ENCODE results near the gene SLFN5.
"Not testable (repeated sequence)": the region's sequence is repeated elsewhere in the genome, so short reads cannot be mapped to it uniquely, and the experiment has no call there.

Gene SLFN5

DNA sequence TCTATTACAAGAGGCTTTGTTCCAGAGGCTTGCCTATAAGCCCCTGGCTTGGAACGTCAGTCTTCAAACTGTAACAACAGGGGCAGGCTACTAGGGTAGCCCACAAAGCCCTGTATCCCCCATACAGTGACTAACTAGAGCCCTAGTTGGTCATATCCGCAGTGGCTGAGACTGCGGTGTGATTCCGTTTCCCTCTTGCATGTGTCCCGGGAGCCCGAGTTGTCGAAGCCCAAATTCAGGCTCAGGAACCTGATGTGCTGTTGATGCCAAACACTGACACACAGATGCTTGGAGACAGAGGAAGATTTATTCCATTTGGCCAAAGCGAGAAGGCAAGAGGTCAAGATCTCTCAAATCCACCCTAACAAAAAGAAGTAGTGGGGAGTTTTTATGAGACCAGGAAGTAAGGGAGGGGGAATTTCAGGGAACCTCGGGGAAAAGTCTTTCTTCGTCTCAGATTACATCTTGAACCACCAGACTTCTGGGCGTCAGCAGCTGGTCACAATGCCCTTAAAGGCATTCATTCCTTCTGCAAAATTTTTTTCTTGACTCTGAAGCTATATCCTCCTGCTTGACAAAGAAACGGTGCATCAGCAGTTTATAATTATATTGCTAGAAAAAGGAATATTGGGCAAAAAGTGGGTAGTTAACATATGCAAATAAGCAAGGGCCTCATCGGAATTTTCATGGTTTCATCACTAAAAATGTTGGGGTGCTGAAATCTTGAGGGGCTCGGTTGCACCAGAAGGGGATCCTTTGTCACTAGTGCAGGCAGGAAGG, 879 bp downstream of the SLFN5 start:
- no peak for DNase-seq

DNA sequence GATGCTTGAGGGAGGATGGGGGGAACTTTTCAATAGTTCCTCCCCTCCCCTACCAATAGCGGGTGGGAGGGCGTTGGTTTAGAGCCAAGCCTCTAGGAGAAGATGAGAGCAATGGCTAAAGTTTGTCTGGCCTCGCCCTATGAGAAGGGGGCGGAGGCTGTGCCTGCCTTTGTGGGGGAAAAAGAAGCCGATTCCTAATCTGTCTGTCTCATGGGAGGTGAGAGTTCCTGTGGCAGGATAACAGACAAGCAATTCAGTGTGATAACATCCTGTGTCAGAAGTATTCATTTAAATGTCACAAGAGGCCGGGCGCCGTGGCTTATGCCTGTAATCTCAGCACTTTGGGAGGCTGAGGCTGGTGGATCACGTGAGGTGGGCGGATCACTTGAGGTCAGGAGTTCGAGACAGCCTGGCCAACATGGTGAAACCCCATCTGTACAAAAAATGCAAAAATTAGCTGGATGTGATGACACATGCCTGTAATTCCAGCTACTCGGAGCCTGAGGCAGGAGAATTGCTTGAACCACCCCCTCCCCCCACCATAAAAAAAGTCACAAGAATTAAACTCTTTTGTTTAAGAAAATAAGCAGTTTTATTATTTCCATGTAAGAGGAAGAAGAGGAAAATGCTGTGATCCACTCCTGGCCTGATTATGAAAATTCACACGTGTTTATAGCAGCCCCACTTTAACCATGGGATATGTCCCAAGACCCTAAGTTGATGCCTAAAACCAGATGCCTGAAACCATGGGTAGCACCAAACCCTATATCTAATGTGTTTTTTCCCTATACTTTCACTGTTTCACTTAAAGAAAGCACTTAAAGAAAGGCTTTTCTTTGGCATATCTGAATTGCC, 1.7 kb downstream of the SLFN5 start:
- no peak for DNase-seq

DNA sequence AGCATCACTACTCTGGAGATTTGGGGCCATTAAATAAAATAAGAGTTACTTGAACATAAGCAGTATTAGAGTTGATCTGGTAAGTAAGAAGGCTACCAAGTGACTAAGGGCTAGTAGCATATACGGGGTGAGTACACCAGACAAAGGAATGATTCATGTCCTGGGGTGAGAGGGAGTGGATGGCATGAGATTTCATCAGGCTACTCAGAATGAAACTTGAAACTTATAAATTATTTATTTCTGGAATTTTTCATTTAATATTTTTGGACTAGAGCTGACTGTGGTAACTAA, 2.3 kb downstream of the SLFN5 start:
- no peak for DNase-seq

DNA sequence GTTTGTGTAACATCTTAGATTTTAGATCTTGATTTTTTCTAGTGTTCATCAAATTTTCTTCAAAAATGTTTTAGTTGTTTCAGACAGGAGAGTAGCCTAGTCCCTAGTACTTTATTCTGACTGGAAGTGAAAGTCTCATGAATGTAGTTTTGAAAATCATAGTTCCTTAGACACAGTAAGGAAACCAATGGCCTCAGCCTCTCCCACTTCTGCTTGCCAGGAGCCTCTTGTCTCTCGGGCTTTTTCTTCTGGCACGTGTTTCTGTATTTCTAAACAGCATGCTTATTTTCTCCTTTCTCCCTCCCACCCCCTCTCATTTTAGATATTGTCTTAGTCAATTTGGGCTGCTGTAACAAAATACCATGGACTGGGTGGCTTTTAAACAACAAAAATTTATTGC, 9.8 kb downstream of the SLFN5 start:
- no peak for DNase-seq

DNA sequence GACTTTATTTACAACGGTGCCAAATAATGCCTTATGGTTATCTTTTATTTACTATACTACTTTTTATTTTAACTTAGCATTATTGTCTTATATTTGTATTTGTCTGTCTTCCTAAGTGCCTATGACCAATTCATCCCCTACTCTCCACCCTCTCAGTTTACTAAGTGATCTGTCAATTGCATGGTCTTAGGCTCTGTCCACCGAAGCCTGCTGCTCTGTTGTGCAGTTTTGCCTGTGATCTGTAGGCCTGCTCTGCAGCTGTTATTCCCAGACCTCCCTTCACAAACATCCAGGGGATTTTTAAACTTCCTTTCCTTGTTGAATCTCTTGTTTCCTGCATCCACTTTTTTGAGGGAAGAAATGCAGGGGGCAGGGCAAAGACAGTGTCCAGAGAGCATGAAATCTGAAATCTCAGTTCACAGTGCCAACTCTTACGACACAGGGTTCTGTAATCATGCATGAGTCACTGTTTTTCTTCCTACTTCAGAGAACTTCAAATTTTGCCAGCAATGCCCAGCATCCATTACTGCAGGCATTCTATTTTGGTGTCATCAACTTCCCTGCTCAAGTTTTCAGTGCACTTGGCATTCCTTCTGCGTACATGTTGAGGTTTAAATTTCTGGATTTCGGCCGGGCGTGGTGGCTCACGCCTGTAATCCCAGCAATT, 11.4 kb downstream of the SLFN5 start:
- DNase-seq: no peak

DNA sequence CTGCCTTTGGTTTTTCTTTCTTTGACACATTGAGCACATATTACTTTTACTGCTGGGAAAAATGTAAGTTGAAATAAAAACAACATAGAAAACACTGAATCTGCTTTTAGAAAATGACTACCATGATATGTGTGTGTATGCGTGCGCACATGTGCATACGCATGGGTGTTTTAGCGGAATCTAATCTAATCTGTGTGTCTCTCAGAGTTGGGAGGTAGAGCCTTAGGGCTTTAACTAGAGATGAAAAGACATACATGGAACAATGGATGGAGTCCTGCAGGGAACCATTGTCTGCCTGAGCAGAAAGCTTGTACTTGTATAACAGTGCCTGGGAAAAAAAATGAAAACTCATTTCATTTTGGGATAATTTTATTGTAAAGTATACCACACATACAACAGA, 12.4 kb downstream of the SLFN5 start:
- no peak for DNase-seq

DNA sequence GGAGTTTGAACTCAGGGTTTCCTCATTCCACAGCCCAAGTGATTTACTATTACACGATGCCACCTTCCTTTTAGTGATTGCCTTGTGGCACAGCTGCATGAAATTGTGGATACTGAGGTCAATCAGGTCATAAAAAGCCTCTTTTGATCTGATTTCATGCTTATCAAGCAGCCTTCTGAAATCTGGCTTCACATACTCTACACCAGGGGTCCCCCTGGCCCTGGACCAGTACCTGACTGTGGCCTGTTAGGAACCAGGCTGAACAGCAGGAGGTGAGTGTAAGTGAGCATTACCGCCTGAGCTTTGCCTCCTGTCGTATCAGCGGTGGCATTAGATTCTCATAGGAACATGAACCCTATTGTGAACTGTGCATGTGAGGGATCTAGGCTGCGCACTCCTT, 13.8 kb downstream of the SLFN5 start:
- DNase-seq: no peak

DNA sequence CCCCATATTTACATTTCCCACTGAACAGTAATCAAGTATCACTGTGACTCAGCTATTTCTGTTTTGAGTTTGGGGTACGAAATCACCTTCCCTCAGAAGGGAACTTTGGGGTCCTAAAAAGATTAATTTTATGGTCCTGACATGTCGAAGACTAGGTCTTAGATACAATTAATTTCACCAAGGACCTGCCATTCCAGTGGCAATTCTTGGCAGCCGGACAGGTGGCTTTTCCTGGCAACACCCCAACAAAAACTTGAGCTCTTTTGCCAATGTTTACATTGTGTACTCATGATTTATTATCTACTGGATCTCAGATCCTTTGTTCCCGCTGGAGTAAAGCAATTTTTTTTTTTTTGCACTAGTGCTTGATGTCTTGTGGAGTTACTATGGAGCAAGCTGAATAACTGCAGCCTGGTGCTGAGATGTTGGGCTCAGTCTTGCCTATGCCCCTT, 14.4 kb downstream of the SLFN5 start:
- no peak for DNase-seq

DNA sequence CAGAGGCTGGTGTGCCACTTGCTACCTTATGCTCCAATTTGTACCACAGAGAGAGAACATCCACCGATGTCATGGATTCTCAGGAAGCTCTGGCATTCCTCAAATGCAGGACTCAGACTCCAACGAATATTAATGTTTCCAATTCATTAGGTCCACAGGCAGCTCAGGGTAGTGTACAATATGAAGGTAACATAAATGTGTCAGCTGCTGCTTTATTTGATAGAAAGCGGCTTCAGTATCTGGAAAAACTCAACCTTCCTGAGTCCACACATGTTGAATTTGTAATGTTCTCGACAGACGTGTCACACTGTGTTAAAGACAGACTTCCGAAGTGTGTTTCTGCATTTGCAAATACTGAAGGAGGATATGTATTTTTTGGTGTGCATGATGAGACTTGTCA, 16.1 kb downstream of the SLFN5 start:
- no peak for DNase-seq

DNA sequence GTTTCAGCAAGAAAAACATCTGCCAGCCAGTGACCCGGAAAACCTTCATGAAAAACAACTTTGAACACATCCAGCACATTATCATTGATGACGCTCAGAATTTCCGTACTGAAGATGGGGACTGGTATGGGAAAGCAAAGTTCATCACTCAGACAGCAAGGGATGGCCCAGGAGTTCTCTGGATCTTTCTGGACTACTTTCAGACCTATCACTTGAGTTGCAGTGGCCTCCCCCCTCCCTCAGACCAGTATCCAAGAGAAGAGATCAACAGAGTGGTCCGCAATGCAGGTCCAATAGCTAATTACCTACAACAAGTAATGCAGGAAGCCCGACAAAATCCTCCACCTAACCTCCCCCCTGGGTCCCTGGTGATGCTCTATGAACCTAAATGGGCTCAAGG, 22.2 kb downstream of the SLFN5 start:
- no peak for DNase-seq

DNA sequence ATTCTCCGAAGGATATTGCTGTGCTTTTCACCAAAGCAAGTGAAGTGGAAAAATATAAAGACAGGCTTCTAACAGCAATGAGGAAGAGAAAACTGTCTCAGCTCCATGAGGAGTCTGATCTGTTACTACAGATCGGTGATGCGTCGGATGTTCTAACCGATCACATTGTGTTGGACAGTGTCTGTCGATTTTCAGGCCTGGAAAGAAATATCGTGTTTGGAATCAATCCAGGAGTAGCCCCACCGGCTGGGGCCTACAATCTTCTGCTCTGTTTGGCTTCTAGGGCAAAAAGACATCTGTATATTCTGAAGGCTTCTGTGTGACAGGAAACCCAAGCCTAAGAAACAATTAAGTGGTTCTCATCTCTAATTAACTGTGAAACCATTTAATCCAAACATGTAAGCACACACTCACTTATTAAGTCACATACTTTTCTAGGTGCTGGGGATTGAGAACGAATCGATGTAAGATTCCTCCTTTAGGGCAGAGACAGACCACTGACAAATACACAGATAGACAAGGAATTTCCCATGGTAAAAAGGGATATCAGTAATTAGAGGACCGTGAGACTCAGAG, 22.8 kb downstream of the SLFN5 start:
- DNase-seq: no peak

DNA sequence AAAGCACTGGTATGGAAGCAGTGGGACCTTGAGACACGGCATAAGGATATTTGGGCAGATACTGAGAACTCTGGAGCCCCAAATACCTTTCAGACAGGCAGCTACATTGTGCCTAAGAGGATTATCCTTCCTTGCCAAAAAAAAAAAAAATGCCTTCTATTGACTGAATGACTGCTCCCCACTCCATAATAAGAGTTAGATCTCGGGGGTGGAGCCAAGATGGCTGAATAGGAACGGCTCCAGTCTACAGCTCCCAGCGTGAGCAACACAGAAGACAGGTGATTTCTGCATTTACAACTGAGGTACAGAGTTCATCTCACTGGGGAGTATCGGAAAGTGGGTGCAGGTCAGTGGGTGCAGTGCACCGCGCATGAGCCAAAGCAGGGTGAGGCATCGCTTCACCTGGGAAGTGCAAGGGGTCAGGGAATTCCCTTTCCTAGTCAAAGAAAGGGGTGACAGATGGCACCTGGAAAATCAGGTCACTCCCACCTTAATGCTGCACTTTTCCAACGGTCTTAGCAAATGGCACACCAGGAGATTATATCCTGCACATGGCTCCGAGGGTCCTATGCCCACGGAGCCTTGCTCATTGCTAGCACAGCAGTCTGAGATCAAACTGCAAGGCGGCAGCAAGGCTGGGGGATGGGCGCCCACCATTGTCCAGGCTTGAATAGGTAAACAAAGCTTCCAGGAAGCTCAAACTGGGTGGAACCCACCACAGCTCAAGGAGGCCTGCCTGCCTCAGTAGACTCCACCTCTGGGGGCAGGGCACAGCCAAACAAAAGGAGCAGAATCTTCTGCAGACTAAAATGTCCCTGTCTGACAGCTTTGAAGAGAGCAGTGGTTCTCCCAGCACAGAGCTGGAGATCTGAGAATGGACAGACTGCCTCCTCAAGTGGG, 31.5 kb downstream of the SLFN5 start:
- not testable (repeated sequence) for DNase-seq

DNA sequence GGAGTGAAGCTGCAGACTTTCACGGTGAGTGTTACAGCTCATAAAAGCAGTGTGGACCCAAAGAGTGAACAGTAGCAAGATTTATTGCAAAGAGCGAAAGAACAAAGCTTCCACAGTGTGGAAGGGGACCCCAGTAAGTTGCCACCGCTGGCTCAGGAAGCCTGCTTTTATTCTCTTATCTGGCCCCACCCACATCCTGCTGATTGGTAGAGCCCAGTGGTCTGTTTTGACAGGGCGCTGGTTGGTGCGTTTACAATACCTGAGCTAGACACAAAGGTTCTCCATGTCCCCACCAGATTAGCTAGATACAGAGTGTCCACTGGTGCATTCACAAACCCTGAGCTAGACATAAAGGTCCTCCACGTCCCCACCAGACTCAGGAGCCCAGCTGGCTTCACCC, 35.6 kb downstream of the SLFN5 start:
- not testable (repeated sequence) for DNase-seq

DNA sequence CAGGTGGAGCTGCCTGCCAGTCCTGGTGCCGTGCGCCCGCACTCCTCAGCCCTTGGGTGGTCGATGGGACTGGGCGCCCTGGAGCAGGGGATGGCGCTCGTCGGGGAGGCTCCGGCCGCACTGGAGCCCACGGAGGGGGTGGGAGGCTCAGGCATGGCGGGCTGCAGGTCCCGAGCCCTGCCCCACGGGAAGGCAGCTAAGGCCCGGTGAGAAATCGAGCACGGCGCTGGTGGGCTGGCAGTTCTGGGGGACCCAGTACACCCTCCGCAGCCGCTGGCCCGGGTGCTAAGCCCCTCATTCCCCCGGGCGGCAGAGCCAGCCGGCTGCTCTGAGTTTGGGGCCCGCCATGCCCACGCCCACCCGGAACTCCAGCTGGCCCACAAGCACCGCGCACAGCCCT, 36.0 kb downstream of the SLFN5 start:
- not testable (repeated sequence) for DNase-seq

DNA sequence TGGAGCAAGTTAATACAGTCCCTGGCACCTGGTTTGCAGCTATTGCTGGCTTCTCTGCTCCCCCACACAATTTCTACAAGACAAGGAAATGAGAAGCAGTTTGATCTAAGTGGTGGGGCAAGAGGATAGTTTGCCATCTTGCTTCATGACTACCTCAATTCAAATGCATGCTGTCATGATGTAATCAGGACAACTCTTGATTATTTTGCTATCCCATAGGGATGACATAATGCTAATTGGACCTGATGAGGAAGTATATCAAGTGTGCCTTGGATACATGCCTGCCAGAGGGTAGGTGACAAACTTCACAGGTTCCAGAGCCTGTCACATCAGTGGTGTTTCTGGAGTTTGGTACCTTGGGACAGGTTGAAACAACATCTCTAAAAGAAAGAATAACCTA, 40.9 kb downstream of the SLFN5 start:
- no peak for DNase-seq

DNA sequence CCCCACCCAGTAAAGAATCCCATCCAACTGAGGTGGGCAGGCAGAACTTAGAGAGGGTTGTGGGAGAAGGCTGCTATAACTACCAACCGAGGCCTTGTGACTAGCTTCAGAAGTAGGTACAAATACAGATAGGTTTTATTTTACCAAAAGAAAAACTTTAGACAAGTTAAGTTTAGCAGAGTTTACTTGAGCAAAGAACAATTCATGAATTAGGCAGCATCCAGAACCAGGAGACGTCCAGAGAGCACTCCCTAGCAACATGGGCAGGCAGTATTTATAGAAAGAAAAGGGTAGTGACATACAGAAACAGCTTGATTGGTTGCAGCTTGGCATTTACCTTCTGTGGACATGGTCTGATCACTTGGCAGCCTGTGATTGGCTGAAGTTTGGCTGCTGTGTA, 42.1 kb downstream of the SLFN5 start:
- DNase-seq: no peak

DNA sequence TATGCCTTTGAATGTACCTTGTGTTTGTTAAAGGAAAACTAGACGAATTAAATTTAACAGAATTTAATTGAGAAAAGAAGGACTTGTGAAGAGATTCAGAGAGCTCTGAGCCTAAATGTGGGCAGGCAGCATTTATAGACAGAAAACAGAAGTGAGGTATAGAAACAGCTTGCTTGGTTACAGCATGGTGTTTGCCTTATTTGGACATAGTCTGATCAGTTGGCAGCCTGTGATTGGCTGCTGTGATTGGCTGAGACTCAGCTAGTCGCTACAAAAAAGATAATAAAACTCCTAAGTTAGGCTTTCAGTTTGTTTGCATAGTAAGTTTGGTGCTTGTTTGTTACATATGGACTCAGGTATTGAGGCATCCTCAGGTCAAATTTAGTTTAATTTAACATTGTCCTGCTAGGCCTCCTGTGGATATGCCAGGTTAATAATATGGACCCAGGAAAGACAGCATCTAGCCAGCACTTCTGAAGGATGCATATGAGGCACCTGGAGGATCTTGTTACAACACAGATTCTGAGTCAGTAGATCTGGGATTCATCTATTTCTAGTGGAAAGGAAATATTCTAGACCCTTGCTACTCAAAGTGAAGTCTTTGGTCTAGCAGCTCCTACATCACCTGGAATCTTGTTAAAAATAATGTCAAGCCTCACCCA, 43.4 kb downstream of the SLFN5 start:
- DNase-seq: no peak

DNA sequence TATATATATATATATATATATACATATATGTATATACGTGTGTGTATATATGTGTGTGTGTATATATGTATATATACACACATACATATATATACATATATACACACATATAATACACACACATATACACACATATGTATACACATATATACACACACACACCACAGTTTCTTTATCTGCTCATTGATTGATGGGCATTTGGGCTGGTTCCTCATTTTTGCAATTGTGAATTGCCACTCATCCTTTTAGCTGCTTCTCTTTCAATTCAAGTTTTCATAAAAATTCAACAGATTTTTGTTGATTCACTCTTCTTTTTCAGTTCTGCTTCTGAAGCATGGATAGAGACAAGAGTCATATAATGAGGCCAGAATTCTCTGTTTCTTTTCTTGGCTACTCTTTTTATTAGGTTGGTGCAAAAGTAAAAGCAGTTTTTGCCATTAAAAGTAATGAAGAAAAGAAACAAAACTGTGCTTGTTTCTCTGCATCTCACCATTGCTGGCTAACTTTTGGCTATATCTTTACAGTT, 44.5 kb downstream of the SLFN5 start:
- no peak for DNase-seq

DNA sequence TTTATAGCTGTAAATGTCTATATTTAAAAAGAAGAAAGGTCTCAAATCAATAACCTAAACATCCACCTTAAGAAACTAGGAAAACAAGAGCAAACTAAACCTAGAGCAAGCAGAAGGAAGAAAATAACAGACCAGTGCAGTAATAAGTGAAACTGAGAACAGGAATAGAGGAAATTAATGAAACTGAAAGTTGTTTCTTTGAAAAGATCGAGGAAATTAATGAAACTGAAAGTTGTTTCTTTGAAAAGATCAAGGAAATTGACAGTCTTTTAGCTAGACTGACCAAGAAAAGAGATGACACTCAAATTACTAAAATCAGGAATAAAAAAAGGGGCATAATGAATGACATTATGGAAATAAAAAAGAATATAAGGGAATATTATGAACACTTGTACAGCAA, 46.4 kb downstream of the SLFN5 start:
- DNase-seq: no peak

DNA sequence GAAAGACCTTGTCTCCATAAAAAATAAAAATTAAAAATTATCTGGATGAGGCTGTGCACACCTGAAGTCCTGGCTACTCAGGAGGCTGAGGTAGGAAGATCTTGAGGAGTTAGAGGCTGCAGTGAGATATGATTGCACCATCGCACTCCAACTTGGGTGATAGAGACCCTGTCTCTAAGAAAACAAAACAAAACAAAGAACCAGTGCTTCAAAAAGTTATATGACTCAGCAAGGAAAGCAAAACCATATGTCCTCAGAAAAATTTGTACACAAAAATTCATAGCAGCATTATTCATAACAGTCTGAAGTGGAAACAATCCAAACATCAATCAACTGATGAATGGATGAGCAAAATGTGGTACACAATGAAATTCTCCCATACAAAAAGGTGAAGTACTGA, 48.9 kb downstream of the SLFN5 start:
- no peak for DNase-seq

DNA sequence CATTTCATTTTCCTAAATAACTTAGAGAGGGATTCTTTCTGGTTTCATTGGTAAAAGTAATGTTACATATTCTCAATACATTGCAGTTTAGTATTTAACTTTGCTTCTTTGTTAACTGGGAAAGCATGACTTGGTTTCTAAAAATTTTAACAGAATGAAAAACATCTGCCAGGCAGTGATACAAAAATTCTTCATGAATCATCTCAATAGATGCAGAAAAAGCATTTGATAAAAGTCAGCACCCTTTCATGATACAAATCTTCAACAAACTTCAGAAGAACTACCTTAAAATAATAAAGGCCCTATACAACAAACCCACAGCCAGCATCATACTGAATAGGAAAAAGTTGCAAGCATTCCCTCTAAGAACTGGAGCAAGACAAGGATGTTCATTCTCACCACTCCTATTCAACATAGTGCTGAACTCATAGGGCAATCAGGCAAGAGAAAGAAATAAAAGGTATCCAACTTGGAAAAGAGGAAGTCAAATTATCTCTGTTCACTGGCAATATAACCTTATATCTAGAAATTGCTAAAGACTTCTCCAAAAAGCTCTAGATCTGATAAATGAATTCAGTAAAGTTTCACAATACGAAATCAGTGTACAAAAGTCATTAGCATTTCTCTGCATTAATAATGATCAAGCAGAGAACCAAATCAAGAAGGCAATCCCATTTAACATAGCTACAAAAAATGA, 50.4 kb downstream of the SLFN5 start:
- DNase-seq: no peak
